Activated B cell treated with CpG ODN at 0.5 μM for 24 hours (primary cell): ENCODE measurements around the gene RNF40. TPM values are rescaled to one million over a fixed set of nuclear protein-coding genes. Genes with fewer than 3 reads are reported as not detected.

Experiments
- ATAC-seq: fragments of 200-7000 bp; cut with Tn5 transposase; one replicate; pipeline ENCODE4 v1.10.0; 2021; ENCODE audit warnings: low read depth, mild to moderate bottlenecking, moderate library complexity
- CTCF ChIA-PET: fragments of 350-600 bp; sonication (Branson Sonifier 250); formaldehyde crosslinking; loops from one replicate; lab custom pipeline; 2021; ENCODE audit warnings: antibody characterized with exemption; lab: Charles Lee
- POLR2A ChIA-PET: fragments of 350-600 bp; sonication (Branson Sonifier 250); formaldehyde crosslinking; loops from one replicate; lab custom pipeline; 2021; ENCODE audit warnings: antibody characterized with exemption; lab: Charles Lee
- DNase-seq: peaks from one replicate; pipeline ENCODE4 v3.0.0; 2022
- H3K27ac Mint-ChIP-seq: one replicate; pipeline ENCODE4 v1.8.0; 2020; ENCODE audit warnings: mixed read lengths
- H3K27me3 Mint-ChIP-seq: one replicate; pipeline ENCODE4 v1.8.0; 2021; ENCODE audit warnings: mixed read lengths
- H3K36me3 Mint-ChIP-seq: one replicate; pipeline ENCODE4 v1.8.0; 2021; ENCODE audit warnings: low read depth, mixed read lengths
- H3K4me1 Mint-ChIP-seq: one replicate; pipeline ENCODE4 v1.8.0; 2021; ENCODE audit warnings: mixed read lengths
- H3K4me3 Mint-ChIP-seq: one replicate; pipeline ENCODE4 v1.8.0; 2020; ENCODE audit warnings: mild to moderate bottlenecking, mixed read lengths
- H3K9me3 Mint-ChIP-seq: one replicate; pipeline ENCODE4 v1.8.0; 2020; ENCODE audit warnings: mixed read lengths
- intact Hi-C: fragments of 100-400 bp; cut with micrococcal nuclease; formaldehyde crosslinking; loops from one replicate; pipeline ENCODE4 v1.15.1; 2024
- total RNA-seq: library from RNA; stranded (reverse); gene quantifications from 2 replicates; pipeline ENCODE4 v1.2.3, GENCODE V29; 2022
- TF ChIP-seq, protein P1 (sequence below): fragments of 200-600 bp; IDR thresholded peaks from one replicate; pipeline ENCODE4 v1.8.0; 2022; ENCODE audit warnings: antibody characterized with exemption, mild to moderate bottlenecking

The RNF40 gene
- total RNA-seq, 1 donor from 2014 or later, result 117 TPM

- DNase-seq, result no peak
- Mint-ChIP-seq H3K9me3 (no peaks in the 10 kb centered on the region), H3K27me3 (no peaks in the 10 kb centered on the region), H3K36me3 (peaks cover 64% of the 10 kb centered on the region), H3K27ac (peak overlapping the region; percentile 87), H3K4me1 (peaks cover 51% of the 10 kb centered on the region), H3K4me3 (peak overlapping the region; percentile 93)
- no peak for ATAC-seq
- ChIA-PET POLR2A (interaction anchor here (0.6 to 2.4 kb wide), 4 partner anchors 12 to 69 kb away, joined by 3 to 10 read pairs (median 4); partner anchors contain the start of gene PHKG2), CTCF (no interaction called here)
- TF ChIP-seq, protein P1, sequence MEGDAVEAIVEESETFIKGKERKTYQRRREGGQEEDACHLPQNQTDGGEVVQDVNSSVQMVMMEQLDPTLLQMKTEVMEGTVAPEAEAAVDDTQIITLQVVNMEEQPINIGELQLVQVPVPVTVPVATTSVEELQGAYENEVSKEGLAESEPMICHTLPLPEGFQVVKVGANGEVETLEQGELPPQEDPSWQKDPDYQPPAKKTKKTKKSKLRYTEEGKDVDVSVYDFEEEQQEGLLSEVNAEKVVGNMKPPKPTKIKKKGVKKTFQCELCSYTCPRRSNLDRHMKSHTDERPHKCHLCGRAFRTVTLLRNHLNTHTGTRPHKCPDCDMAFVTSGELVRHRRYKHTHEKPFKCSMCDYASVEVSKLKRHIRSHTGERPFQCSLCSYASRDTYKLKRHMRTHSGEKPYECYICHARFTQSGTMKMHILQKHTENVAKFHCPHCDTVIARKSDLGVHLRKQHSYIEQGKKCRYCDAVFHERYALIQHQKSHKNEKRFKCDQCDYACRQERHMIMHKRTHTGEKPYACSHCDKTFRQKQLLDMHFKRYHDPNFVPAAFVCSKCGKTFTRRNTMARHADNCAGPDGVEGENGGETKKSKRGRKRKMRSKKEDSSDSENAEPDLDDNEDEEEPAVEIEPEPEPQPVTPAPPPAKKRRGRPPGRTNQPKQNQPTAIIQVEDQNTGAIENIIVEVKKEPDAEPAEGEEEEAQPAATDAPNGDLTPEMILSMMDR, result no peak
- intact Hi-C loops, result loop anchor here (1.0 to 5.0 kb wide), 8 partner anchors 15 to 159 kb away; partner anchors contain the start of genes BCL7C, FBRS, PHKG2 and PRR14
Observed at GRCh38 chr16:30762991-30763725, 1.0 kb downstream of the RNF40 start.

DNA sequence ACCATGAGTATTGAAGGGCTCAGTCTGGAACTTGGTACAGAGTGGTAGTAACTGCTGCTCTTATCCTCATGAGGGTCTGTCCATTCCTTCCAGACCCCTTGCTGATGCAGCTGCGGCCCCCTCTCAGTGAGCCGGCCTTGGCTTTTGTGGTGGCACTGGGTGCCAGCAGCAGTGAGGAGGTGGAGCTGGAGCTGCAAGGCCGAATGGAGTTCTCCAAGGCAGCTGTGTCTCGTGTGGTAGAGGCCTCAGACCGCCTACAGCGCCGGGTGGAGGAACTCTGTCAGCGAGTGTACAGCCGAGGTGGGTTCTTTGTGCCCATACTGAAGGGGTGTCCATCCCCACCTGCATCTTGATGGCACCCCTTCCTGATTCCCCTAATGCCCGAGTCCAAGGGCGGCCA lies 2.0 kb downstream of the RNF40 start:
- ATAC-seq, result no peak
- Mint-ChIP-seq H3K27ac (no peak overlapping the region), H3K36me3 (peaks cover 73% of the 10 kb centered on the region), H3K4me1 (peaks cover 51% of the 10 kb centered on the region), H3K4me3 (peak overlapping the region; percentile 55), H3K27me3 (no peaks in the 10 kb centered on the region), H3K9me3 (no peaks in the 10 kb centered on the region)
- intact Hi-C loops, result loop anchor here (5.0 kb wide), 1 partner anchor 128 kb away; the partner anchor contains the start of gene BCL7C
- CTCF ChIA-PET, result no interaction called here
- POLR2A ChIA-PET, result interaction anchor here (1.1 to 2.4 kb wide), 2 partner anchors 11 to 16 kb away, joined by 3 to 10 read pairs; partner anchors contain the start of gene PHKG2
- DNase-seq, result no peak
- TF ChIP-seq, protein P1, result no peak

- no peak overlapping the region for H3K4me3 Mint-ChIP-seq
- ChIA-PET CTCF (no interaction called here), POLR2A (interaction anchor here (0.7 to 2.4 kb wide), 2 partner anchors 17 to 49 kb away, joined by 3 to 10 read pairs; partner anchors contain the start of gene PHKG2)
Observed at GRCh38 chr16:30764816-30765465, 2.8 kb downstream of the RNF40 start.

GRCh38 chr16:30766206-30766932 lies 4.2 kb downstream of the RNF40 start:
- no peak overlapping the region for H3K4me3 Mint-ChIP-seq
- POLR2A ChIA-PET, result interaction anchor here (0.6 to 0.8 kb wide), 2 partner anchors 19 to 41 kb away, joined by 3 to 4 read pairs; no protein-coding TSS in a partner anchor

More at GRCh38 chr16:30764816-30765465, 2.8 kb downstream of the RNF40 start:
- Mint-ChIP-seq H3K27ac (no peak overlapping the region), H3K27me3 (no peaks in the 10 kb centered on the region), H3K4me1 (peaks cover 52% of the 10 kb centered on the region), H3K36me3 (peaks cover 82% of the 10 kb centered on the region), H3K9me3 (no peaks in the 10 kb centered on the region)
- no peak for ATAC-seq
- TF ChIP-seq, protein P1, result no peak
- intact Hi-C loops, result loop anchor here (5.0 kb wide), 1 partner anchor 127 kb away; the partner anchor contains the start of gene BCL7C
- DNase-seq, result no peak

More at GRCh38 chr16:30766206-30766932, 4.2 kb downstream of the RNF40 start:
- Mint-ChIP-seq H3K27ac (no peak overlapping the region), H3K4me1 (peaks cover 41% of the 10 kb centered on the region), H3K36me3 (peaks cover 91% of the 10 kb centered on the region), H3K27me3 (no peaks in the 10 kb centered on the region), H3K9me3 (no peaks in the 10 kb centered on the region)
- DNase-seq (no peak), ATAC-seq (no peak)
- TF ChIP-seq, protein P1, result no peak
- CTCF ChIA-PET, result no interaction called here
- intact Hi-C loops, result no loop called here
